SK-N-SH (cell line): ENCODE data around the gene RPL21. TPM values are rescaled to one million over a fixed set of nuclear protein-coding genes. Genes with fewer than 3 reads are reported as not detected.

Source experiments
- CTCF ChIA-PET: fragments of 300-600, 350-600 bp; formaldehyde crosslinking; extraction: SDS; loops from one replicate; lab custom pipeline; 2021; lab: Yijun Ruan, JAX
- POLR2A ChIA-PET: fragments of 350-600 bp; sonication (Branson Sonifier 250); formaldehyde crosslinking; extraction: SDS; loops from one replicate; lab custom pipeline; 2020; ENCODE audit warnings: antibody characterized with exemption, inconsistent platforms; lab: Yijun Ruan, JAX
- DNase-seq: peaks from one replicate; pipeline ENCODE4 v3.0.0; 2012
- H2AFZ ChIP-seq: fragments of 200-600 bp; sonication (generic); 2 replicates; pipeline ENCODE4 v1.8.1; 2016; ENCODE audit warnings: antibody characterized with exemption, mild to moderate bottlenecking, low read depth
- H3F3A ChIP-seq: fragments of 200-600 bp; sonication (generic); replicated peaks from 2 replicates; pipeline ENCODE3; 2016; ENCODE audit warnings: antibody characterized with exemption, mild to moderate bottlenecking; ENCODE audit not compliant: insufficient read depth
- H3K27ac ChIP-seq, 2 experiments: fragments of 200-500 bp in 1 of 2; fragments of 200-600 bp in 1 of 2; sonication (Bioruptor generic) in 1 of 2; sonication (generic), shearing (Covaris generic) in 1 of 2; 2 replicates each; pipeline versions ENCODE4 v1.5.1 to v1.6.1; 2014 to 2016; ENCODE audit warnings: low read depth in 2 of 2, inconsistent platforms in 1 of 2, low read length in 1 of 2, mild to moderate bottlenecking in 1 of 2, mixed read lengths in 1 of 2
- H3K27me3 ChIP-seq: fragments of 200-600 bp; sonication (generic), shearing (Covaris generic); 2 replicates; pipeline ENCODE4 v1.6.1; 2016; ENCODE audit warnings: mixed run types; ENCODE audit not compliant: insufficient read depth
- H3K36me3 ChIP-seq, 2 experiments: fragments of 200-500 bp in 1 of 2; fragments of 200-600 bp in 1 of 2; sonication (Bioruptor generic) in 1 of 2; sonication (generic) in 1 of 2; replicated peaks in 1 of 2; 2 replicates each; pipeline versions ENCODE3 to v1.5.1; 2014 to 2016; ENCODE audit warnings: low read length in 1 of 2, mild to moderate bottlenecking in 1 of 2; ENCODE audit not compliant: insufficient read depth in 2 of 2, control insufficient read depth in 1 of 2
- H3K4me1 ChIP-seq, 2 experiments: fragments of 200-500 bp in 1 of 2; fragments of 200-600 bp in 1 of 2; sonication (Bioruptor generic) in 1 of 2; sonication (generic), shearing (Covaris generic) in 1 of 2; 2 replicates each; pipeline versions ENCODE4 v1.5.1 to v1.6.1; 2014 to 2016; ENCODE audit warnings: low read depth in 1 of 2, low read length in 1 of 2, mixed run types in 1 of 2; ENCODE audit not compliant: insufficient read depth in 2 of 2, control insufficient read depth in 1 of 2
- H3K4me2 ChIP-seq: fragments of 200-600 bp; sonication (generic), shearing (Covaris generic); 2 replicates; pipeline ENCODE4 v1.6.1; 2017; ENCODE audit warnings: mixed run types
- H3K4me3 ChIP-seq, 2 experiments: fragments of 200-500 bp in 1 of 2; fragments of 200-600 bp in 1 of 2; sonication (Bioruptor generic) in 1 of 2; sonication (generic), shearing (Covaris generic) in 1 of 2; 2 replicates each; pipeline versions ENCODE4 v1.5.1 to v1.8.1; 2014 to 2016; ENCODE audit warnings: low read depth in 2 of 2, inconsistent platforms in 1 of 2, low read length in 1 of 2, mild to moderate bottlenecking in 1 of 2, mixed read lengths in 1 of 2, moderate library complexity in 1 of 2
- H3K79me2 ChIP-seq: fragments of 200-600 bp; sonication (generic); 2 replicates; pipeline ENCODE4 v1.8.1; 2017; ENCODE audit warnings: mild to moderate bottlenecking; ENCODE audit not compliant: insufficient read depth
- H3K9ac ChIP-seq: fragments of 200-600 bp; sonication (generic); 2 replicates; pipeline ENCODE4 v1.6.1; 2017; ENCODE audit warnings: mixed run types
- H3K9me2 ChIP-seq: fragments of 200-600 bp; sonication (generic); 2 replicates; pipeline ENCODE4 v1.6.1; 2017; ENCODE audit warnings: mixed run types
- H3K9me3 ChIP-seq: fragments of 200-600 bp; sonication (generic); 2 replicates; pipeline ENCODE4 v1.6.1; 2017; ENCODE audit warnings: mixed run types, mild to moderate bottlenecking, moderate library complexity
- H4K20me1 ChIP-seq: fragments of 200-600 bp; sonication (generic); 2 replicates; pipeline ENCODE4 v1.6.1; 2017; ENCODE audit warnings: mild to moderate bottlenecking, mixed run types; ENCODE audit not compliant: insufficient read depth
- CHD2 ChIP-seq: fragments of 150-350 bp; IDR thresholded peaks from 2 replicates; pipeline ENCODE4 v1.6.1; 2018; ENCODE audit warnings: low read length; ENCODE audit not compliant: partially characterized antibody
- ELF1 ChIP-seq: IDR thresholded peaks from 2 replicates; pipeline ENCODE4 v1.4.0; 2012
- EP300 ChIP-seq, 2 experiments: IDR thresholded peaks; 2 replicates each; pipeline versions ENCODE4 v1.4.0 to v1.6.1; 2012; ENCODE audit warnings: borderline replicate concordance in 1 of 2, low read depth in 1 of 2, low read length in 1 of 2
- EZH2phosphoT487 ChIP-seq: fragments of 200-600 bp; sonication (generic); IDR thresholded peaks from 2 replicates; pipeline ENCODE4 v1.6.1; 2017; ENCODE audit warnings: low read depth, mixed run types, mild to moderate bottlenecking, antibody characterized with exemption, moderate library complexity, borderline replicate concordance
- NRF1 ChIP-seq: IDR thresholded peaks from 2 replicates; pipeline ENCODE4 v1.6.1; 2012; ENCODE audit warnings: low read depth, mild to moderate bottlenecking, low read length
- RCOR1 ChIP-seq: fragments of 150-350 bp; IDR thresholded peaks from 2 replicates; pipeline ENCODE4 v1.6.1; 2017; ENCODE audit warnings: antibody characterized with exemption, low read length
- SMC3 ChIP-seq: IDR thresholded peaks from 2 replicates; pipeline ENCODE4 v1.6.1; 2012; ENCODE audit warnings: low read depth, low read length, improper control_type of control experiment
- TCF12 ChIP-seq: IDR thresholded peaks from 2 replicates; pipeline ENCODE4 v1.4.0; 2012
- WGBS: methylation state at CpG from one replicate; pipeline ENCODE4 v1.1.6; 2017; ENCODE audit warnings: low lambda C conversion rate; 5-methylcytosine and 5-hydroxymethylcytosine counted together
- polyA plus RNA-seq, 3 experiments: library from polyadenylated mRNA; depleted of rRNA; stranded (reverse); fragments of >200 nt; gene quantifications; 2 replicates each; pipeline ENCODE4 v1.2.3, GENCODE V29; 2012
- TF ChIP-seq, protein P1 (sequence below): IDR thresholded peaks from 2 replicates; pipeline ENCODE4; 2012
- TF ChIP-seq, protein P2 (sequence below): fragments of 200-600 bp; sonication (generic); IDR thresholded peaks from 2 replicates; pipeline ENCODE4 v1.6.1; 2017; ENCODE audit warnings: antibody characterized with exemption, mild to moderate bottlenecking, moderate library complexity
- TF ChIP-seq, protein P3 (sequence below): fragments of 150-350 bp; IDR thresholded peaks from 2 replicates; pipeline ENCODE4 v1.6.1; 2016; ENCODE audit warnings: mild to moderate bottlenecking, low read depth, low read length

RPL21 gene
- polyA plus RNA-seq, 1 of the 3 experiments (the other 2 are of a cell fraction), result 1,261 TPM

DNA sequence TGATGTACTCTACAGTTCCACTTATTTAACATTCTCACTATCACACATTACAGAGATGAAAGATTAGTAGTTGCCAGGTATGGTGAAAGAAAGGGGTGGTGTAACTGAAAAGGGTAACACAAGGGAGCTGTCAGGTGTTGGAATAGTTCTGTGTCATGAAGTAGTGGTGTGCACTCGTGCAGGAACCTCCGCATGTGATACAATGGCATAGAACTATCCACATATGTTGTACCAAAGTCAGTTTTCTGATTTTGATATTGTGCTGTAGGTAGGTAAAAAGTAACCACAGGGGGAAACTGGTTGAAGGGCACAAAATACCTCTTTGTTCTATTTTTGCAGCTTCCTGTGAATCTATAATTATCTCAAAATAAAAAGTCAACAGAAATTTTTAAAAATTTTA is 24.4 kb upstream of the RPL21 start:
- DNase-seq, result no peak
- 85% methylated on average over 2 of the region's 2 CpGs for WGBS
- TF ChIP-seq TCF12, result no peak
- no peak for TF ChIP-seq NRF1
- no peak for TF ChIP-seq CHD2
- TF ChIP-seq RCOR1, result no peak
- TF ChIP-seq, protein P1, sequence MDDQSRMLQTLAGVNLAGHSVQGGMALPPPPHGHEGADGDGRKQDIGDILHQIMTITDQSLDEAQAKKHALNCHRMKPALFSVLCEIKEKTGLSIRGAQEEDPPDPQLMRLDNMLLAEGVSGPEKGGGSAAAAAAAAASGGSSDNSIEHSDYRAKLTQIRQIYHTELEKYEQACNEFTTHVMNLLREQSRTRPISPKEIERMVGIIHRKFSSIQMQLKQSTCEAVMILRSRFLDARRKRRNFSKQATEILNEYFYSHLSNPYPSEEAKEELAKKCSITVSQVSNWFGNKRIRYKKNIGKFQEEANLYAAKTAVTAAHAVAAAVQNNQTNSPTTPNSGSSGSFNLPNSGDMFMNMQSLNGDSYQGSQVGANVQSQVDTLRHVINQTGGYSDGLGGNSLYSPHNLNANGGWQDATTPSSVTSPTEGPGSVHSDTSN, result no peak
- TF ChIP-seq EZH2phosphoT487, result no peak
- TF ChIP-seq EP300 (IDR thresholded peaks at IDR 0.05; ENCODE audit: borderline replicate concordance in 1 of 2, low read depth in 1 of 2, low read length in 1 of 2), result no peak
- TF ChIP-seq, protein P2, sequence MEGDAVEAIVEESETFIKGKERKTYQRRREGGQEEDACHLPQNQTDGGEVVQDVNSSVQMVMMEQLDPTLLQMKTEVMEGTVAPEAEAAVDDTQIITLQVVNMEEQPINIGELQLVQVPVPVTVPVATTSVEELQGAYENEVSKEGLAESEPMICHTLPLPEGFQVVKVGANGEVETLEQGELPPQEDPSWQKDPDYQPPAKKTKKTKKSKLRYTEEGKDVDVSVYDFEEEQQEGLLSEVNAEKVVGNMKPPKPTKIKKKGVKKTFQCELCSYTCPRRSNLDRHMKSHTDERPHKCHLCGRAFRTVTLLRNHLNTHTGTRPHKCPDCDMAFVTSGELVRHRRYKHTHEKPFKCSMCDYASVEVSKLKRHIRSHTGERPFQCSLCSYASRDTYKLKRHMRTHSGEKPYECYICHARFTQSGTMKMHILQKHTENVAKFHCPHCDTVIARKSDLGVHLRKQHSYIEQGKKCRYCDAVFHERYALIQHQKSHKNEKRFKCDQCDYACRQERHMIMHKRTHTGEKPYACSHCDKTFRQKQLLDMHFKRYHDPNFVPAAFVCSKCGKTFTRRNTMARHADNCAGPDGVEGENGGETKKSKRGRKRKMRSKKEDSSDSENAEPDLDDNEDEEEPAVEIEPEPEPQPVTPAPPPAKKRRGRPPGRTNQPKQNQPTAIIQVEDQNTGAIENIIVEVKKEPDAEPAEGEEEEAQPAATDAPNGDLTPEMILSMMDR, result no peak
- no peak for TF ChIP-seq ELF1
- TF ChIP-seq SMC3, result no peak

DNA sequence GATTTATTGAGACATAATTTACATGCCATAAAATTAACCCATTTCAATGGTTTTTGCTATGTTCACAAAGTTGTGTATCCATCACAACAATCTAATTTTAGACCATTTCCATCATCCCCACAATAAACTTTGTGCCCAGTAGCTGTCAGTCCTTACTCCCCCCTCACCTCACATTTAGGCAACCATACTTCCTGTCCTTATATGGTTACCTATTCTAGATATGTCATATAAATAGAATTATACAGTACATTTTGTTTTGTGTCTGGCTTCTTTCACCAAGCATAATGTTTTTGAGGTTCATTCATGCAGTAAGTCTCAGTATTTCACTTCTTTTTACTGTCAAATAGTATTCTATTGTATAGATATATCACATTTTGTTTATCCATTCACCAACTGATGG is 23.2 kb upstream of the RPL21 start:
- ChIA-PET CTCF (no interaction called here), POLR2A (no interaction called here)
- no peak overlapping the region for H3K4me3 ChIP-seq
- H3F3A ChIP-seq, result no peaks in the 10 kb centered on the region
- no peak overlapping the region for H3K4me2 ChIP-seq
- peaks cover 31% of the 10 kb centered on the region; the same call in 1 of the 2 replicates for H3K9me3 ChIP-seq
- H3K9me2 ChIP-seq, result no peaks in the 10 kb centered on the region
- no peaks in the 10 kb centered on the region for H3K27me3 ChIP-seq
- no peak overlapping the region for H3K27ac ChIP-seq
- H3K36me3 ChIP-seq, result no peaks in the 10 kb centered on the region
- DNase-seq, result no peak
- H3K79me2 ChIP-seq, result no peaks in the 10 kb centered on the region
- H3K4me1 ChIP-seq, result no peaks in the 10 kb centered on the region
- H3K9ac ChIP-seq, result no peak overlapping the region
- no peaks in the 10 kb centered on the region for H4K20me1 ChIP-seq
- TF ChIP-seq, protein P3, sequence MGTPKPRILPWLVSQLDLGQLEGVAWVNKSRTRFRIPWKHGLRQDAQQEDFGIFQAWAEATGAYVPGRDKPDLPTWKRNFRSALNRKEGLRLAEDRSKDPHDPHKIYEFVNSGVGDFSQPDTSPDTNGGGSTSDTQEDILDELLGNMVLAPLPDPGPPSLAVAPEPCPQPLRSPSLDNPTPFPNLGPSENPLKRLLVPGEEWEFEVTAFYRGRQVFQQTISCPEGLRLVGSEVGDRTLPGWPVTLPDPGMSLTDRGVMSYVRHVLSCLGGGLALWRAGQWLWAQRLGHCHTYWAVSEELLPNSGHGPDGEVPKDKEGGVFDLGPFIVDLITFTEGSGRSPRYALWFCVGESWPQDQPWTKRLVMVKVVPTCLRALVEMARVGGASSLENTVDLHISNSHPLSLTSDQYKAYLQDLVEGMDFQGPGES, result no peak
- no peak overlapping the region for H2AFZ ChIP-seq

More for the DNA sequence above, 24.4 kb upstream of the RPL21 start:
- H4K20me1 ChIP-seq, result no peaks in the 10 kb centered on the region
- H3K4me3 ChIP-seq, result no peak overlapping the region
- H3K4me2 ChIP-seq, result no peak overlapping the region
- H3K9ac ChIP-seq, result no peak overlapping the region
- no peak overlapping the region for H3K27ac ChIP-seq
- no peak overlapping the region for H2AFZ ChIP-seq
- H3K36me3 ChIP-seq, result no peaks in the 10 kb centered on the region
- H3K4me1 ChIP-seq, result no peaks in the 10 kb centered on the region
- POLR2A ChIA-PET, result no interaction called here
- no peaks in the 10 kb centered on the region for H3F3A ChIP-seq
- H3K9me3 ChIP-seq, result peaks cover 25% of the 10 kb centered on the region; the same call in 1 of the 2 replicates
- H3K9me2 ChIP-seq, result no peaks in the 10 kb centered on the region
- CTCF ChIA-PET, result interaction anchor here (0.5 kb wide), 1 partner anchor 280 kb away, joined by 3 read pairs; no protein-coding TSS in a partner anchor
- H3K79me2 ChIP-seq, result no peaks in the 10 kb centered on the region
- no peaks in the 10 kb centered on the region for H3K27me3 ChIP-seq
